Inflammatory macrophage treated with lipopolysaccharide for 1 hour (primary cell): ENCODE results near the gene IL12B.
A peak's percentile ranks its signal among the peaks of the same experiment; 100 is the strongest.
"Not testable (repeated sequence)": the region's sequence is repeated elsewhere in the genome, so short reads cannot be mapped to it uniquely, and the experiment has no call there.

Source experiments
- DNase-seq, 2 donors: peaks; one replicate each; pipeline ENCODE4 v3.0.0-alpha.2; 2020 to 2022

Gene IL12B

DNA sequence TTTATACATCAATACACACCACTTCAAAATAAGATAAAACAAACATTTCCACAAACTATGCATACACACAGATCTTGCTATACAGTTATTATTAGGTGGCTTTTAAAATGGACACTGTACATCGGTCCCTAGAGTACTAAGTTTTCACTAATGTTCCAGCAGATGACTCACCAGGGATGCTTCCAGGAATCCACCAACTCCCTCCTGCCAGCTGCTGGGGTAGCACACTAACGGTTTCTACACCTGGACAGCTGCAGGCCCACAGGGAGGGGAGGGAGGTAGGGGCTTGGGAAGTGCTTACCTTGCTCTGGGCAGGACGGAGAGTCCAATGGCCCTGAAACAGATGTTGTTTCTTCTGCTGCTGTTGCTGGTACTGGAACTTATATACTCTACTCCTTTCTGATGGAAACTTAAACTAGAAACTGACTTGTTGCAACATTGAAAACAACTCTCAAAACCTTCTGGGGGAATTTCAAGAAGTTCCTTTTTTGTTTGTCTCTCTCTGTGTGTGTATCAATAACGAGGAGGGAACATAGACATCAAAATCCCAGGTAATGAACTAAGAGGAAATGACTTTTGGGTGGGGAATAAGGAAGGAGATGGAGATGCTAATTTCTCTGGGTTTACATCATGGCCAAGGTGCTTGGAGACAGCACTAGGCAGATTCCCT is at the start of gene IL12B:
Gene IL12B (minus strand): TSS at position 357 of the 670 bp plus-strand sequence. CDS start 3,705 bp downstream, outside the sequence.
- peak; percentile 54 to 55 for DNase-seq

DNA sequence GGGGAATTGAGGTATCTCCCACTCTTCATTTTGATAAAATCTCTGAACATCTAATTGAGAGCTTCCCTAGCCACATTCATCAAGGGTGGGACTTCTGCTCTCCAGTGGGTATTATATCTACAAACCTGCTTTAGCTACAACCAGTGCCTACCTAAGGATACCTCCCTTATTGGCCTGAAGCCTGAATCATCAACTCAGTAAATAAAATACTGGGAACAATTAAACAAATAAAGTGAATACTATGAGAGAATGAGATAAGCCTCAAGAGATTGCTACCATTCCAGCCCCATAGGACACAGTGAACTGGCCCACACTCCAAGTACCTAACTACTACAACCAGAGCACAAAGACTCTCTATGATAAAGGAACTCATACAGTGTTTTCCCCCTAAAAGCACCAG is 47.4 kb upstream of the IL12B start:
- no peak for DNase-seq

DNA sequence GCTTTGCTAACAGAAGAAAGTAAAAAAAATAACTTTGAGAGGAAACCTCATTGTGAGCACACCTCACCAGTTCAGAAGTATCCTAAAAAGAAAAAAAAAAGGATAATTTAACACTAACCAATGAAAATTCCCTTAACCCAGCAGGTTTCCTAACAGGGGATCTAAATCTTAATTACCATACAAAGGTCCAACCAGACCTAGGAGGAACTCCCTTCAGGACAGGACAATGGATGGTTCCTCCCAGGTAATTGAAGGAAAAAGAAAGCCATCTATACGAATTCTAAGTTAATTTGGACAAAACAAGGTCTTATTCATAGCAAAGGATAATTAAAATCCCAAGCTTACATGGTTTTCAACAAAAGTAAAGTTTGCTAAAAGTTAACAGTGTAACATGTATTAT is 37.6 kb upstream of the IL12B start:
- not testable (repeated sequence) for DNase-seq

DNA sequence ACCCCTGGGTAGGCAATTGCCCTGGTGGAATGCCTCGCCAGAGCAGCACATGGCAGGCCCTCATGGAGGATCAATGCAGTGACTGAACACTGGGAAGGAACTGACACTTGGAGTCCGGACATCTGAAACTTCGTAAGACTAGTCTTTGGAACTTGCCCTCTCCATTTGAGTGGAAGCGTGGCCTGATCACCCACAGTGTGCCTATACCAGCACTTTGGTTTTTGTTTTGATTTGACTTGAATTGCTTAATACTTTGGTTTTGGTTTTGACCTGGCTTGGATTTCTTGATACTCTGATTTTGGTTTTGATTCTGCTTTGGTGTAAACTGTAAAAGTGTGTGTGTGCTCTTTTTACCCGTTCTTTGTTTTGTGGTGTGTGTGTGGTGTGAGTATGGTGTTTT is 36.5 kb upstream of the IL12B start:
- DNase-seq, result peak in 1 of 2 donors; percentile 37

DNA sequence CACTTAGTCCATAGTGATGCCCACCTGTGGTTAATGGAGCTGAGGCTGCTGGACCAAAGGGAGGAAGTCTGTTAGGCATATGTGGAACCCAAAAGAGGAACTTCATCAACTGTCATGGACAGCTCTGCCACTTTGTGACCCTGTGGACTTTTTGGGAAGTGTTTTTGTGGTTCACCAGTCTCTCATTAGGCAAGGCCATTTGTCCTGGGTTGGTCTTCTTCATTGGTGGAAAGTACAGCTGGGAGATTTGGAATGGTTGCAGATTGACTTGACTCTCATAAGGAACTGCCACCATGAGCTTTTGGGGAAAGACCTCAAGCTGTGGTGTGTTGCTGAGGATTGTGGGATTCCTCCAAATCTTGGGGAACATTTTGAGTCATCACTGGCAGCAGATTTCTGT is 31.9 kb upstream of the IL12B start:
- peak; percentile 95 to 100 for DNase-seq

DNA sequence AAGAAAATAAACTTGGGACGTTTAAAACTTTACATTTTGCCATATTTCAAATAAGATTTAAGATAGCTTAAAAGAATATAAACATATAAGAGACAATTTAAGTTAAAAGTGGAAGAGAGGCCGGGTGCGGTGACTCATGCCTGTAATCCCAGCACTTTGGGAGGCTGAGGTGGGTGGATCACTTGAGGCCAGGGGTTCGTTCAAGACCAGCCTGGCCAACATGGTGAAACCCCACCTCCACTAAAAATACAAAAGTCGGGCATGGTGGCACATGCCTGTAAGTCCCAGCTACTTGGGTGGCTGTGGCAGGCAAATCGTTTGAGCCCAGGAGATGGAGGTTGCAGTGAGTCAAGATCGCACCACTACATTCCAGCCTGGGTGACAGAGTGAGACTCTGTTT is 29.6 kb upstream of the IL12B start:
- peak; percentile 58 to 70 for DNase-seq

DNA sequence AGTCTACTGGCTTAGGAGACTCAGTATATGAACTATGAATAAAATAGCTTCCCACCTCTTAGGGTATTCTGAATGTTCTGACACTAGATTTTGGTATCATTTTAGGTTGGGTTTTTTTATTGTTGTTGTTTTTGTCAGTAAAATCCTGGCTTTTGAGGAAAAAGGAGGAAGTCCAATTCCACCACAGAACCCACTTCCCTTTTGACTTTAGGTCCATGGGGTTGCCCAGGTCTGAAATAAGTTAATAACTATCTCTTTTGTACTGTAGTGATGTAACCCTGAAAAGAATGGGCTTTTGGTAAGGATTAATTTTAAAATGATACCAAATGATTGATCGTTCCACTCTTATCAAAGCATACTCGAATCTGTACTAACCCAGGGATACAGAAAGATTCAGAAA is 29.1 kb upstream of the IL12B start:
- DNase-seq, result peak; percentile 84 to 93

DNA sequence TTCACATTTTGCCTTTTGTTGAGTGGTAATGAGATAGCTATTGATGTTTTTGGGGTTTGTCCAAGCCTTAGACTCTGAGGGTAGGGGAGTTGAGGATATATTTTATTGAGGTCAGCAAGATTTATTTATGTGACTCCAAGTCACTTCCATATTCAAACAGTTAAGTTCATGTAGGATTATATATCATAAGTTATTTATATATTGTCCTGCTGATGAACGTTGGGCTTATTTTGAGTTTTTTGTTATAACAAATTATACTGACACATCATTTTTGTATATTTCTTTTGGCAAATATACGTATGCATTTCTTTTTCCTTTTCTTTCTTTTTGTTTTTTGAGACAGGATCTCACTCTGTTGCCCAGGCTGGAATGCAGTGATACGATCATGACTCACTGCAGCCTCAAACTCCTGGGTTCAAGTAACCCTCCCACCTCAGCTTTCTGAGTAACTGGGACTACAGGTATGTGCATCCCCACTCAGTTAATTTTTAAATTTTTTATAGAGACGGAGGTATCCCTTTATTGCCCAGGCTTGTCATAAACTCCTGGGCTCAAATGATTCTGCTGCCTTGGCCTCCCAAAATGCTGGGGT is 23.5 kb upstream of the IL12B start:
- DNase-seq, result no peak

DNA sequence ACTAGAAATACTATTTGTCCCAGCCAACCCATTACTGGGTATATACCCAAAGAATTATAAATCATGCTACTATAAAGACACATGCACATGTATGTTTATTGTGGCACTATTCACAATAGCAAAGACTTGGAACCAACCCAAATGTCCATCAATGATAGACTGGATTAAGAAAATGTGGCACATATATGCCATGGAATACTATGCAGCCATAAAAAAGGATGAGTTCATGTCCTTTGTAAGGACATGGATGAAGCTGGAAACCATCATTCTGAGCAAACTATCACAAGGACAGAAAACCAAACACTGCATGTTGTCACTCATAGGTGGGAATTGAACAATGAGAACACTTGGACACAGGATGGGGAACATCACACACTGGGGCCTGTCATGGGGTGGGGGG is 20.4 kb upstream of the IL12B start:
- DNase-seq, result not testable (repeated sequence)

DNA sequence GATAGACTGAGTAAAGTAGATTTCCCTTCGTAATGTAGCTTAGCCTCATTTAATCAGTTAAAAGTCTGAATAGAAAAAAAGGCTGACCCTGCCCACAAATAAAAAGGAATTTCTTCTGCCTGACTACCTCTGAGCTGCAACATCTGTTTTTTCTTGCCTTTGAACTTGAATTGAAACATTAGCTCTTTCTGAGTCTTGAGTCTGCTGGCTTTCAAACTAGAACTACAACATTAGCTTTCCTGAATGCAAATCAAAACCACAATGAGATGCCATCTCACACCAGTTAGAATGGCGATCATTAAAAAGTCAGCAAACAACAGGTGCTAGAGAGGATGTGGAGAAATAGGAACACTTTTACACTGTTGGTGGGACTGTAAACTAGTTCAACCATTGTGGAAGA is 19.9 kb upstream of the IL12B start:
- not testable (repeated sequence) for DNase-seq

DNA sequence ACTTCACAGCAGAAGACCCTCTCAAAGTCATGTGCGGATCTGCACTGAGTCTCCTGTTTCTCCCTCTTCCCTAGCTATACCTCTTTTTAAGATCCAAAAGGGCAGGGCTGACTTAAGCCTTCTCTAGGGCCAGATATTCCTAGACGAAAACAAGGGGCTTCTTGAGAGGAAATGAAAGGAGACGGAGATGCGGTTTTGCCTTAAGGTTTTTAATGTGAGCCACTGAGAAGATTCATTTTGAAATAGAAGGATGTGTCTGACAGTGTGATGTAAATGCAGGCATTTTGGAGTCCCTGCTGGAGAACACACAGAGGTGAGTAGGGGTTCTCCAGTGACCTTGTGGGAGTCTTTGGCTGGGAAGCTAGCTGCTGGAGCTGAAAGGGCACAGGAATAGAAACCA is 15.6 kb upstream of the IL12B start:
- DNase-seq, result peak in 1 of 2 donors; percentile 25

DNA sequence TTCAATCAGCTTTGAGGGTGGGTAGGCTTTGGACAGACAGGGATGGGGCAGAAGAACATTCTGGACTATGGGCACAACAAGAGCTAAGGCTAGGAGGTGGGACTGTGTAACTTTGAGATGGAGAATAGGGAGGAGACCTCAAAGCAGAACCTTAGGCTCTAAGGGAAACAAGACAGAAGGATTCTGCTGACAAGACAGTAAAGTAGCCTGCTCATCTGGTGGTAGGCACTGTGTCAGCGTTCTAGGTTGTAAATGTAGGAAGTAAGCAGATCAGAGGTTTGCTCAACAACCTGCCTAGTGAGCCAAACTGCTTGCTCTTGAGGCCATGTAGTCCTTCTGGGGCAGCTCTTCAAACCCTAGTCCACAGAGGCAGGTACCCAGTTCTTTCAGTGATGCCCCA is 15.0 kb upstream of the IL12B start:
- DNase-seq, result peak; percentile 78 to 89

DNA sequence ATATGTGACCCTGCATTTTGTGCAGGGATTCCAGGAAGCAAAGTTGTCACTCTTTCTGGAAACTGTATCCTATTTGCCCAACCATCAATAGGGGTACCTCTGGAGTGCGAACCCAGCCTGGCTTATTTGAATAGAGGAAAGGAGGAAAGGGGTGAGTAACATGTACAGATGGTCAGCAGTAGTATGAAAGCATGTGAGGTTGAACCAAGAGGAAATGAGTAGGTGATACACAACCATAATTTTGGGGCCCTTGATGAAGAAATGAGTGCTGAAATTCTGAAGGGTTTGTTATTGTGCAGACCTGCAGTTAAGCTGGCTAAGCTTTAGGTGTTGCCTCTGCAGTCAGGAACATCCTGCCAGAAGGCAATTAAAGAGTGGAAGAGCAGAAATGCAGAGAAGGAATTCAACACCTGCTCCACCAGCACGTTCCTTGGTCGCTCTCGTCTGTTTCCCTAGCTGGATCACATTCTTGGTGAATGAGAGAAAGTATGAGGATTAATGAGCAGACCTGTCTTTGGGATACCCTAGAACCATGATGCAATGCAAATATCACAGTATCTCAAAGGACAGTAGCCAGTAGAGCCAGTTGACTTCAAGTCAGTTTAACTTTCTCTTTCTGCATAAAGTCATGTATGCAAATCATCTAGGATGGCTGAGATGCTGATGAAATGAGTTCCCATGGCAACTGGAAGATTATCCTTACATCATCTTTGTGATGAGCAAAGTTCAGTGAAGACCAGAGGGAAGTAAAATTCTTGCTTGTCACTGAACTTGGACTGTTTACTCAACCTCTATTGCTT is 13.2 kb upstream of the IL12B start:
- DNase-seq, result peak; percentile 98 to 99

DNA sequence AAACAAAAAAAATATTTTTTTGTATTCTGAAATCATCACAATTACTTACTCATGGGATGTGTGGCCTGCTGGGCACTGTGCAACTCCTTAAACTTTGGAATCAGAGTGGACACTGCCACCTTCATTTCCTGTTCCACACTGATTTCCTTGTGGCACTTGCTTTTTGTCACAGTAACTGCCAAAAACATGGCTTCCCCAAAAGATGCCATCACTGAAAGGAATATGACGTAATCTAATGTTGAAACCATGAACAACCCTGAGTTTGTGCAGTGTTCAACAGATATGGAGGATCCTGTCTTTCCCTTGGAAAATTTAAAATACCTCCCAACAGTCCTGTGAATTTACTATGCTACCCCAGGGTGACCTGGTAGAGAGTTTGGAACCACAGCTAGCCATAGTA is 12.6 kb upstream of the IL12B start:
- DNase-seq, result peak; percentile 74 to 75

DNA sequence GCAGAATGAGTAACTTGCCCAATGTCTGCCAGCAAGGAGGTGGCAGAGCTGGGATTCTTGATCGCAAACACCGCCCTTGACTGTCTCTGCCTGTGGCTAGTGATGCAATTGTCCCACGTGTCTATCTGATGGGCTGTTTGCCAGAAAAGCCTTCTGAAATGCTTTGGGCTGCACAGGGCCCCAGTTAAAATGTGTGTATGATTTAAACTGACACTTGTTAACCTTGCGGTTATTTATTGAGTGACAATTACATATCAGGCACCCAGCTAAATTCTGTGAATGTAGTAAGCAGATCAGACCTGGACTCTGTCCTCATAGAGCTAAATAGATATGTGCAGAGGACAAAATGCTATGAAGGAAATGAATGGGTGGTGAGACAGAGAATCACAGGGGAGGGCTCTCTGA is 11.6 kb upstream of the IL12B start:
- peak; percentile 93 to 96 for DNase-seq

DNA sequence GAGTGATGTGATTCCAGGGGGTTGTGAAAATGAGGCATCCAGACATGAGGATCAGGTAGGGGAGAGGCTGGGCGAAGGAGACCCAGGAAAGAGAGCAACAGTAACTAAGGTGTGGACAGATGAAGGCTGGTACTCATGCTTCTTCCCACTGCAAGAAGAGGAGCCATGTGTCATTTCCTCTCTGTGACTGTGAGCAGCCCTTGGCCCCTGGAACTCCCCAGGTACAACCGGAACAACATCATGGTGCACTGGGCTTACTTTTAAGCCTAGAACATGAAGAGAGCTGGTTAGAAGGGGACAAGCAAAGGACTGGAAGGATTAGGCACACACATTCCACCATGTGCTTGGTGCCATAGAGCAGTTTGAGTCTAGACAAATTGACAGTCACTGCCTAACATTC is 10.9 kb upstream of the IL12B start:
- DNase-seq, result no peak

DNA sequence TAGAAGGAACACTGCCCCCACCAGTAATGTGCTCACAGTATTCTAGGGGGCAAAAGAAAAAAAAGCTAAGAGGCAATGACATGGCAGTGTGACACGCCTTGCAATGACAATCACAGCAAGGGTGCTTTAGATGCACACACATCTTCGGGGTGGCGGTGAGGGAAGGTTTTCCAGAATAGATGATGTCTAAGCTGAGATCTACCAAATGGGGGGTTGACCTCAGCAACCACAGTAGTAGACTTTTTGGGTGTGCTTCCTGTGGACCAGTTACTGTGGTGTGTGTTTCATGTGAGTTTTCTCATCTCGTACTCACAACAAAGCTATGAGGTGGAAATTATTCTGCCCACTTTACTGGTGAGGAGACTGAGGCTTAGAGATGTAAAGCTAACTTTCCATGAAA is 10.2 kb upstream of the IL12B start:
- DNase-seq, result no peak

DNA sequence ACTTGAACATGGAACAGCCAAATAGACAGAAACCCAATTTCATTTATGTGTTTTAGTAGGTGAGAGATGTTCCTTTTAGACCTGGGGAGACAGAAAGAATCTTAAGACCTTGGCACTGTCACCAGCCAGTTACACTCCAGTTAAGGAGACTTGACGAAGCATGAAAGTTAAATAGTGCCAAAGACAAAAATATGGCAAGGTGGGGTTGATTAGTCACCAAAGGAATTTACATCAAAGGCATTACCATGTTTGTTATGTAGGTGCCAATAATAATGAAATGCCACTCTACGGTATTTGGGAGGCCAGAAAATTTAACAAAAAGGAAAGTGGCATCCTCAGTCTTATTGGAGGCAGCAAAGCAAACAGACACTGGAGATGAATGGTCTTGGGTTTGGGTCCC is 9.2 kb upstream of the IL12B start:
- DNase-seq, result no peak

DNA sequence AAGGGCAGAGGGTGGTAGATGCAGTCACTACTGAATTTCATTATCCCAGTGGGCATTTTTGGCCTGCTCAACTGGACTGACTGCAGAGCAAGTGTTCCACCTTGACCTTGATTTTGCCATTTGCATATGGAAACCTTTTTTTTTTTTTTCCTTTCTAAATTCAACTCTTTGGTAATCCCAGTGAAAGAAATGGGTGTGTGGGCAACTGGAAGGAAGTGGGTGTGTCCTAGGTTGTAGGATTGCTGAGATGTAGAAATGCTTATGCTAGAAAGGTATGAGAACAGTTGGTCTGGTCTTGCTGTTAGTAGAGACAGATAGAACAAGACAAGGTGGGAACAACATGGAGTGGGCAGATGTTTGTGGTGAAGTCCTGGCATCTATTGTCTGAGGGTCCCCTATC is 7.8 kb upstream of the IL12B start:
- DNase-seq, result peak; percentile 68 to 81

DNA sequence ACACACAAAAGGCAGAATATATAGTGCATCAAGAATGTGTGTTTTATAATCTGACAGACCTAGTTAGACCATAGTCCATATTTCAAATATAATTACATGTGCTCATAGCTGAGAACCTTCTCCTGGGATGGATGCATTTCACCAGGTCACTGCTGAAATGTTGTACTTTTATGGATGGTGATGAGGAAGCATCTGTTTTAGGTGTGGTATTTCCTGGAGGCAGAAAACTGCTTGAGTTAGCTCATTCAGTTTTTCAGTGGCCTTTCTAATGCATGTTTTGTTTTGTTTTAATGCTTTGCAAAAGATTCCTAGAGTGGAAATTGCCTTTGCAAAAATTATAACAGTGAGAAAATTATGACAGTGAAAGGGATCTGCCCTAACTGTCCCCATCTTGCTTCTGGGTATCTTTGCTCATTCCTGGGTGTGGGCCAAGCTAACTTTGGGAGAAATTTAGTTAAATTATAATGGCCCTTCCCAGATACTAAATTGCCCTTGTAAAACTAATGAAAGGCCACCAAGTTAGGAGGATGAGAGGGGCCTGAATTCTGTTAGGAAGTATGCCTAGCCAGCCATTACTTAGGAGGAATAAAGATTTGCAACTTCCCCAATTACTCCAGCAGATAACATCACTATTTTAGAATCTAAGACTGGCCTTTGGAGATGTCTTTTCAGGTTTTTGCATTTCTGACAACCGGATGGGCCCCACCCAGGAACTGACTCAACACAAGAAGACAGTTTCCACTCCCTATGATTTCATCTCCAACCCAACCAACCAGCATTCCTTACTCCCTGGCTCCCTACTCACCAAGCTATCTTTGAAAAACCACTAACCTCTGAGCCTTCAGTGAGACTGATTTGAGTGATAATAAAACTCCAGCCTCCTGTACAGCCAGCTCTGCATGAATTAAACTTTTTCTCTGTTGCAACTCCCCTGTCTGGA is 7.0 kb upstream of the IL12B start:
- DNase-seq, result peak; percentile 86 to 88

DNA sequence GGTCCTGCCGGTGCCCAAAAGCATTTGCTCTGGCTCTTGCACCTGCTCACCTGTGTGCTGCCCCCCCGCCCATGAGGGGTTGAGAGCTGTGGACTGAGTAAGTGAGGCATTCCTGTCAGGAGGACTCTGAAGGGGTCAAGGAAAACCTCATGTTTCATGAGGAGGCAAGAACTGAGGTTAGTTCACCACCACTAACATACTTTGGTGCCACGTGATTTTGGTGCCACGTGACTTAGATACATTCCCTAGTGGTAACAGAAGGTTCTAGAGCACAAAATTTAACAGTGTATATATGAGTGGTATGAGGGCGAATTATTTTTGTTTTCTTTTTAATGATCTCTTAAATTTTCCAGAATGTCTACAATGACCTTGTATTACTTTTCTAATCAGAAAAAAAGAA is 6.3 kb upstream of the IL12B start:
- no peak for DNase-seq

DNA sequence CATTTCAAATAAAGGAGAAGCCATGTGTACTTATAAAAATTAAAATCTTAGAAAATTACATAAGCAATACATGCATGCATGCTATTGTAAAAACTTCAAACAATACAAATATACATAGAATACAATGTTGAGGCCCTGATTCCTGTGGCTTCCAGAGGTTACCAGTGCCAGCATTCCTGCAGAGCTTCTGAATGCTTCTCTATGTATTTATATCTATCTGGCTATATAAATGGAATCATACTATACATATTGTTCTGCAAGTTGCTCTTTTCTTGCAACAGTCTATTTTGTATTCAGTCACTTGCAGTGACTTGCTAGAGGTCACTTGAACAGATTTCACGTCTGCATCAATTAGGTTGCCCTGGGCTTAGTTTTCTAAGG is 3.2 kb upstream of the IL12B start:
- no peak for DNase-seq
